Type B pancreatic cell (in vitro differentiated cells): ENCODE measurements around the gene SCN4A. TPM values are rescaled to one million over a fixed set of nuclear protein-coding genes. Genes with fewer than 3 reads are reported as not detected.

Source experiments
- DNase-seq: peaks from one replicate; pipeline ENCODE4 v3.0.0; 2021; ENCODE audit warnings: mixed read lengths; ENCODE audit not compliant: unreplicated experiment; ENCODE audit errors: extremely low spot score
- H3K27ac Mint-ChIP-seq: 2 replicates; pipeline ENCODE4 v1.8.0; 2021; ENCODE audit warnings: mild to moderate bottlenecking, mixed read lengths
- H3K27me3 Mint-ChIP-seq: 2 replicates; pipeline ENCODE4 v1.8.0; 2021; ENCODE audit warnings: mixed read lengths
- H3K36me3 Mint-ChIP-seq: 2 replicates; pipeline ENCODE4 v1.8.0; 2021; ENCODE audit warnings: mixed read lengths
- H3K4me1 Mint-ChIP-seq: one replicate; pipeline ENCODE4 v1.8.0; 2021; ENCODE audit warnings: mixed read lengths; ENCODE audit not compliant: unreplicated experiment
- H3K4me3 Mint-ChIP-seq: 2 replicates; pipeline ENCODE4 v1.8.0; 2021; ENCODE audit warnings: mild to moderate bottlenecking, mixed read lengths
- H3K9me3 Mint-ChIP-seq: 2 replicates; pipeline ENCODE4 v1.8.0; 2021; ENCODE audit warnings: mixed read lengths
- CTCF ChIP-seq: fragments of 200-600 bp; sonication (generic); conservative IDR thresholded peaks from 2 replicates; pipeline ENCODE4 v1.5.0; 2021; ENCODE audit warnings: antibody characterized with exemption, mild to moderate bottlenecking
- total RNA-seq: library from RNA; stranded (reverse); gene quantifications from 2 replicates; pipeline ENCODE4 v1.2.1, GENCODE V29; 2021; ENCODE audit warnings: low replicate concordance

The SCN4A gene
- total RNA-seq, 1 donor from 2014 or later: 0.39 TPM

- Mint-ChIP-seq H3K4me3 (no peak overlapping the region), H3K27me3 (peaks cover 12% of the 10 kb centered on the region), H3K9me3 (no peaks in the 10 kb centered on the region), H3K36me3 (no peaks in the 10 kb centered on the region), H3K4me1 (no peaks in the 10 kb centered on the region), H3K27ac (no peak overlapping the region)
- no peak for DNase-seq
- no peak for TF ChIP-seq CTCF
These were observed 16.3 kb downstream of the SCN4A start for GRCh38 chr17:63956296-63956920.

GRCh38 chr17:63955791-63956190, 16.9 kb downstream of the SCN4A start:
- Mint-ChIP-seq H3K9me3 (no peaks in the 10 kb centered on the region), H3K27ac (no peak overlapping the region), H3K27me3 (peaks cover 15% of the 10 kb centered on the region), H3K36me3 (no peaks in the 10 kb centered on the region), H3K4me3 (no peak overlapping the region), H3K4me1 (no peaks in the 10 kb centered on the region)
- DNase-seq: no peak
- TF ChIP-seq CTCF: no peak

GRCh38 chr17:63955232-63955631, 17.5 kb downstream of the SCN4A start:
- no peak for TF ChIP-seq CTCF
- no peaks in the 10 kb centered on the region for H3K36me3 Mint-ChIP-seq
- no peak for DNase-seq
- H3K9me3 Mint-ChIP-seq: no peaks in the 10 kb centered on the region
- peaks cover 15% of the 10 kb centered on the region for H3K27me3 Mint-ChIP-seq
- H3K27ac Mint-ChIP-seq: no peak overlapping the region
- no peaks in the 10 kb centered on the region for H3K4me1 Mint-ChIP-seq
- no peak overlapping the region for H3K4me3 Mint-ChIP-seq

GRCh38 chr17:63954402-63955063, 18.2 kb downstream of the SCN4A start:
- no peaks in the 10 kb centered on the region for H3K9me3 Mint-ChIP-seq
- no peak for TF ChIP-seq CTCF
- H3K4me1 Mint-ChIP-seq: no peaks in the 10 kb centered on the region
- peaks cover 12% of the 10 kb centered on the region for H3K27me3 Mint-ChIP-seq
- H3K4me3 Mint-ChIP-seq: no peak overlapping the region
- H3K27ac Mint-ChIP-seq: no peak overlapping the region
- no peak for DNase-seq
- no peaks in the 10 kb centered on the region for H3K36me3 Mint-ChIP-seq

- peak; percentile 43 for TF ChIP-seq CTCF
- H3K27me3 Mint-ChIP-seq: peaks cover 12% of the 10 kb centered on the region
- no peak for DNase-seq
- no peak overlapping the region for H3K27ac Mint-ChIP-seq
- no peaks in the 10 kb centered on the region for H3K9me3 Mint-ChIP-seq
- no peaks in the 10 kb centered on the region for H3K4me1 Mint-ChIP-seq
- no peak overlapping the region for H3K4me3 Mint-ChIP-seq
- no peaks in the 10 kb centered on the region for H3K36me3 Mint-ChIP-seq
These were observed 21.5 kb downstream of the SCN4A start for GRCh38 chr17:63950940-63951907.
